CD4-positive, alpha-beta T cell (primary cell): ENCODE results near the gene TMEM63C. TPM values are rescaled to one million over a fixed set of nuclear protein-coding genes. Genes with fewer than 3 reads are reported as not detected.

ENCODE experiments used
- ATAC-seq: fragments of 200-7000 bp; cut with Tn5 transposase; one replicate; pipeline ENCODE4 v1.10.0; 2022; ENCODE audit warnings: mild to moderate bottlenecking; ENCODE audit not compliant: poor library complexity
- CTCF ChIA-PET: fragments of 350-600 bp; sonication (Branson Sonifier 250); formaldehyde crosslinking; loops from one replicate; lab custom pipeline; 2021; ENCODE audit warnings: antibody characterized with exemption, inconsistent platforms; lab: Charles Lee
- POLR2A ChIA-PET: fragments of 350-600 bp; sonication (Branson Sonifier 250); formaldehyde crosslinking; loops from one replicate; lab custom pipeline; 2021; ENCODE audit warnings: antibody characterized with exemption, inconsistent platforms; lab: Charles Lee
- DNase-seq, 14 experiments: peaks; one replicate each; pipeline ENCODE4 v3.0.0-alpha.2; 2013 to 2020; ENCODE audit warnings: mixed read lengths in 2 of 14
- H3K27ac ChIP-seq, 2 donors: one replicate each; pipeline versions ENCODE4 v1.5.1 to v1.7.0; 2013; ENCODE audit warnings: low read length in 2 of 2, low read depth in 1 of 2, mild to moderate bottlenecking in 1 of 2
- H3K27me3 ChIP-seq, 2 experiments: 1 replicate in 1 of 2; 2 replicates in 1 of 2; pipeline versions ENCODE4 v1.6.1 to v1.7.0; 2013; ENCODE audit warnings: low read length in 2 of 2, control low read depth in 1 of 2, mild to moderate bottlenecking in 1 of 2, moderate library complexity in 1 of 2; ENCODE audit not compliant: insufficient read depth in 2 of 2, control insufficient read depth in 1 of 2
- H3K36me3 ChIP-seq: one replicate; pipeline ENCODE4 v1.6.1; 2013; ENCODE audit warnings: low read length, control low read depth; ENCODE audit not compliant: insufficient read depth
- H3K4me1 ChIP-seq: one replicate; pipeline ENCODE4 v1.6.1; 2013; ENCODE audit warnings: low read length, control low read depth; ENCODE audit not compliant: insufficient read depth
- H3K4me3 ChIP-seq: one replicate; pipeline ENCODE4 v1.5.1; 2013; ENCODE audit warnings: mild to moderate bottlenecking, low read length, moderate library complexity
- H3K9me3 ChIP-seq, 2 experiments: 1 replicate in 1 of 2; 2 replicates in 1 of 2; pipeline versions ENCODE4 v1.6.1 to v1.7.0; 2013; ENCODE audit warnings: low read length in 2 of 2, mild to moderate bottlenecking in 2 of 2, control low read depth in 1 of 2, moderate library complexity in 1 of 2; ENCODE audit not compliant: control insufficient read depth in 1 of 2, insufficient read depth in 1 of 2
- H3K27ac Mint-ChIP-seq: one replicate; pipeline ENCODE4 v1.8.0; 2020; ENCODE audit warnings: mixed read lengths
- H3K27me3 Mint-ChIP-seq: one replicate; pipeline ENCODE4 v1.8.0; 2021; ENCODE audit warnings: mixed read lengths
- H3K36me3 Mint-ChIP-seq: one replicate; pipeline ENCODE4 v1.8.0; 2021; ENCODE audit warnings: low read depth, mixed read lengths
- H3K4me1 Mint-ChIP-seq: one replicate; pipeline ENCODE4 v1.8.0; 2021; ENCODE audit warnings: low read depth, mixed read lengths
- H3K4me3 Mint-ChIP-seq: one replicate; pipeline ENCODE4 v1.8.0; 2020; ENCODE audit warnings: mild to moderate bottlenecking, mixed read lengths
- H3K9me3 Mint-ChIP-seq: one replicate; pipeline ENCODE4 v1.8.0; 2020; ENCODE audit warnings: mixed read lengths
- CTCF ChIP-seq: fragments of 200-600 bp; IDR thresholded peaks from one replicate; pipeline ENCODE4 v1.8.0; 2022; ENCODE audit warnings: antibody characterized with exemption, mild to moderate bottlenecking
- intact Hi-C, 2 experiments: fragments of 100-400 bp; cut with DNase I in 1 of 2; cut with micrococcal nuclease in 1 of 2; formaldehyde crosslinking; loops; one replicate each; pipeline versions ENCODE4 v1.15.1 to v1.9.0; 2023 to 2025; cut with DNase I, micrococcal nuclease
- total RNA-seq, 174 experiments: library from RNA in 2 of 174; stranded (reverse) in 2 of 174; gene quantifications; one replicate each; pipeline ENCODE4 v1.2.3 and lab custom pipeline; 2021 to 2026

TMEM63C gene
- total RNA-seq, 2 experiments from 2014 or later: 0.58 to 0.89 TPM

GRCh38 chr14:77225254-77225653 lies 43.7 kb downstream of the TMEM63C start:
- Mint-ChIP-seq H3K36me3 (no peaks in the 10 kb centered on the region), H3K4me1 (no peaks in the 10 kb centered on the region), H3K4me3 (no peak overlapping the region), H3K27ac (no peak overlapping the region), H3K9me3 (no peaks in the 10 kb centered on the region), H3K27me3 (no peaks in the 10 kb centered on the region)
- Histone ChIP-seq H3K9me3 (no peaks in the 10 kb centered on the region), H3K27ac (no peak overlapping the region), H3K36me3 (no peaks in the 10 kb centered on the region), H3K4me1 (no peaks in the 10 kb centered on the region), H3K4me3 (no peak overlapping the region), H3K27me3 (no peaks in the 10 kb centered on the region)
- ATAC-seq (no peak), DNase-seq (no peak)
- intact Hi-C loops: no loop called here
- POLR2A ChIA-PET: no interaction called here
- no peak for TF ChIP-seq CTCF
- CTCF ChIA-PET: no interaction called here

- H3K4me1 Mint-ChIP-seq: no peaks in the 10 kb centered on the region
- ATAC-seq (no peak), DNase-seq (no peak)
- H3K9me3 Mint-ChIP-seq: peaks cover under 1% of the 10 kb centered on the region
- Histone ChIP-seq H3K9me3 (no peaks in the 10 kb centered on the region), H3K36me3 (no peaks in the 10 kb centered on the region), H3K4me3 (no peak overlapping the region), H3K4me1 (no peaks in the 10 kb centered on the region), H3K27me3 (no peaks in the 10 kb centered on the region), H3K27ac (no peak overlapping the region)
- H3K4me3 Mint-ChIP-seq: no peak overlapping the region
- H3K27ac Mint-ChIP-seq: no peak overlapping the region
- no peaks in the 10 kb centered on the region for H3K36me3 Mint-ChIP-seq
- ChIA-PET POLR2A (no interaction called here), CTCF (no interaction called here)
- intact Hi-C loops: no loop called here
- TF ChIP-seq CTCF: no peak
- H3K27me3 Mint-ChIP-seq: no peaks in the 10 kb centered on the region
Measured at GRCh38 chr14:77225892-77226557, 44.4 kb downstream of the TMEM63C start.

GRCh38 chr14:77228056-77228455 lies 46.5 kb downstream of the TMEM63C start:
- Mint-ChIP-seq H3K9me3 (peaks cover 2% of the 10 kb centered on the region), H3K4me3 (no peak overlapping the region), H3K4me1 (no peaks in the 10 kb centered on the region), H3K27ac (no peak overlapping the region), H3K36me3 (no peaks in the 10 kb centered on the region), H3K27me3 (no peaks in the 10 kb centered on the region)
- Histone ChIP-seq H3K9me3 (peaks cover 0 to 6% of the 10 kb centered on the region in 2 experiments), H3K4me1 (no peaks in the 10 kb centered on the region), H3K36me3 (no peaks in the 10 kb centered on the region), H3K27ac (no peak overlapping the region), H3K27me3 (no peaks in the 10 kb centered on the region), H3K4me3 (no peak overlapping the region)
- POLR2A ChIA-PET: no interaction called here
- intact Hi-C loops: no loop called here
- DNase-seq: no peak
- no peak for ATAC-seq
- no peak for TF ChIP-seq CTCF
- CTCF ChIA-PET: no interaction called here
